Testis (tissue), 2 donors: ENCODE results near the gene RCCD1.

ENCODE experiments used
- POLR2A ChIP-seq: fragments of 450-650 bp; IDR thresholded peaks from one replicate; pipeline ENCODE4 v1.6.1; 2017; ENCODE audit warnings: antibody characterized with exemption, mild to moderate bottlenecking, moderate library complexity
- TF ChIP-seq, protein P1 (sequence below), 3 experiments: fragments of 450-650 bp in 2 of 3; fragments of 200-600 bp in 1 of 3; sonication (generic) in 1 of 3; IDR thresholded peaks; one replicate each; pipeline ENCODE4 v1.5.1; 2016 to 2019; ENCODE audit warnings: antibody characterized with exemption in 3 of 3, mild to moderate bottlenecking in 2 of 3, moderate library complexity in 1 of 3

DNA sequence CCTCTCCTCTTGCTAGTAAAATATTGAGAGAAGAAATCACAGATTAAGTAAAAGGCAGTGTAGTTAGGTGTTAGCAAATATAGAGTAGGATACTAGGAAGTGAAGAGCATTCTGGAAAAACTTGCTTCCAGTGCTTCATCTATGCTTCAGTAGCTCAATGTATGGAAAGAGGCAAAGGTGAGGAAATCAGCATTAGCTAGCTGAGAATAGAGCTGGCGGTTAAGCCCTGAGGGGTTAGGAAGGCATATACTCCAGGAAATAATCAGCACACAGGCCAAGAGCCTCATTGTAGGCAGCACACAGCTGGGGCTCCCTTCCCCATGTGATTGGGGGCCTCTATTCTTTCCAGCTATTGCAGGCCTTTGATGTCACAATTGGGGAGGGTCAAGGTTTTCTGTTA lies 13.8 kb downstream of the RCCD1 start:
- TF ChIP-seq, protein P1, sequence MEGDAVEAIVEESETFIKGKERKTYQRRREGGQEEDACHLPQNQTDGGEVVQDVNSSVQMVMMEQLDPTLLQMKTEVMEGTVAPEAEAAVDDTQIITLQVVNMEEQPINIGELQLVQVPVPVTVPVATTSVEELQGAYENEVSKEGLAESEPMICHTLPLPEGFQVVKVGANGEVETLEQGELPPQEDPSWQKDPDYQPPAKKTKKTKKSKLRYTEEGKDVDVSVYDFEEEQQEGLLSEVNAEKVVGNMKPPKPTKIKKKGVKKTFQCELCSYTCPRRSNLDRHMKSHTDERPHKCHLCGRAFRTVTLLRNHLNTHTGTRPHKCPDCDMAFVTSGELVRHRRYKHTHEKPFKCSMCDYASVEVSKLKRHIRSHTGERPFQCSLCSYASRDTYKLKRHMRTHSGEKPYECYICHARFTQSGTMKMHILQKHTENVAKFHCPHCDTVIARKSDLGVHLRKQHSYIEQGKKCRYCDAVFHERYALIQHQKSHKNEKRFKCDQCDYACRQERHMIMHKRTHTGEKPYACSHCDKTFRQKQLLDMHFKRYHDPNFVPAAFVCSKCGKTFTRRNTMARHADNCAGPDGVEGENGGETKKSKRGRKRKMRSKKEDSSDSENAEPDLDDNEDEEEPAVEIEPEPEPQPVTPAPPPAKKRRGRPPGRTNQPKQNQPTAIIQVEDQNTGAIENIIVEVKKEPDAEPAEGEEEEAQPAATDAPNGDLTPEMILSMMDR (IDR thresholded peaks at IDR 0.05), result no peak
- TF ChIP-seq POLR2A, result no peak
